Activated CD4-positive, alpha-beta T cell treated with anti-CD3 and anti-CD28 coated beads for 24 hours (primary cell): ENCODE data around the gene PHB1.
A peak's percentile ranks its signal among the peaks of the same experiment; 100 is the strongest.

ENCODE experiments used
- DNase-seq, 2 donors: peaks; one replicate each; pipeline ENCODE4 v3.0.0-alpha.2; 2020; ENCODE audit warnings: low read depth in 2 of 2

Gene PHB1

GRCh38 chr17:49414622-49415350, at the start of gene PHB1:
PHB1 (minus strand) TSS chr17:49414882; CDS start chr17:49413264, 1,618 bp downstream.
- DNase-seq = peak; percentile 88 to 91

GRCh38 chr17:49464049-49464448, 49.4 kb upstream of the PHB1 start:
- no peak for DNase-seq

DNA sequence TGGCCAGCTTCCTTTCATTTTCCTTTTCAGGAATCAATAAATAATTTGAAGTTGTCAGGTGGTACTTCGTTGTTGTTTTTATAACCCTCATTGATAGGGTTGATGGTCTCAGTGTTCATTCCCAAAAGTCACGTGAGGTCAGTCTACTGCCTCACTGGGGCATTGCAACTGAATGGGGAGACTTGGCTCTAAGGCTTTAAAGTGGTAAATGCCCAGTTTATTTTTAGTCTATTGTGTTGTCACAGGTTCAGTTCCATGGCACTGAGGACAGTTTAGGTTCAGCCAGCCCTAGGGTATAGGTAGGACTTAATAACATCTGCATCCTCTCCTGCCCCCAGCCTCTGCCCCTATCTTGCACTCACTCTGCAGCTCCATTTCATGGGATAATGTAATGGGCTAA, 46.9 kb upstream of the PHB1 start:
- no peak for DNase-seq

- DNase-seq = no peak
Observed at GRCh38 chr17:49460401-49460800, 45.7 kb upstream of the PHB1 start.

DNA sequence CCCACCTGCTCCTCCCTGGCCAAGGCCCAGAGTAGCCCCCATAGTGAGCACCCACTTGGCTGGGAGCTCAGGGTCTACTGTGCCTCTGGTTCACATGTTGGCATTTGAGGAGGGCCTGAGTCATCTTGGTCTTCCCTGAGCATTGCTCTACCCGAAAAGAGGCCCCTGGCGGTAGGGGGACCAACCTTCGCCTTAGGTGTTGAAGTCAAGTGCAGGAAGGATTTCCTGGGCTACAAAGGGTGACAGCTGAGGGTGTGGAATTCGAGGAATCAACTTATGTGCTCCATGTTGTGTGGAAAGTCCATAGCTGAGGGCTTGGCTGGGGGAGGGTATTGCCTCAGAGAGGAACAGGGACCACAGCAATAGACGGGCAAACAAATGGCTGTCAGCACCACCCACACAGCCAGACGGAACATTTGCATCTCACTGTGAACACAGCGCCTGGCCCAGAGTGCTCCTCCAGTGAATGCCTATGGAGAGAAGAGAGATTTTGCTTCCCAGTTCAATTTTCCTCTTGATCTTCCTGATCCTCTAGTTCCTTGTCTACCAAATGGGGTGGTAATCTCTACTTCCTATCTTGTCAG, 44.8 kb upstream of the PHB1 start:
- DNase-seq = no peak

DNA sequence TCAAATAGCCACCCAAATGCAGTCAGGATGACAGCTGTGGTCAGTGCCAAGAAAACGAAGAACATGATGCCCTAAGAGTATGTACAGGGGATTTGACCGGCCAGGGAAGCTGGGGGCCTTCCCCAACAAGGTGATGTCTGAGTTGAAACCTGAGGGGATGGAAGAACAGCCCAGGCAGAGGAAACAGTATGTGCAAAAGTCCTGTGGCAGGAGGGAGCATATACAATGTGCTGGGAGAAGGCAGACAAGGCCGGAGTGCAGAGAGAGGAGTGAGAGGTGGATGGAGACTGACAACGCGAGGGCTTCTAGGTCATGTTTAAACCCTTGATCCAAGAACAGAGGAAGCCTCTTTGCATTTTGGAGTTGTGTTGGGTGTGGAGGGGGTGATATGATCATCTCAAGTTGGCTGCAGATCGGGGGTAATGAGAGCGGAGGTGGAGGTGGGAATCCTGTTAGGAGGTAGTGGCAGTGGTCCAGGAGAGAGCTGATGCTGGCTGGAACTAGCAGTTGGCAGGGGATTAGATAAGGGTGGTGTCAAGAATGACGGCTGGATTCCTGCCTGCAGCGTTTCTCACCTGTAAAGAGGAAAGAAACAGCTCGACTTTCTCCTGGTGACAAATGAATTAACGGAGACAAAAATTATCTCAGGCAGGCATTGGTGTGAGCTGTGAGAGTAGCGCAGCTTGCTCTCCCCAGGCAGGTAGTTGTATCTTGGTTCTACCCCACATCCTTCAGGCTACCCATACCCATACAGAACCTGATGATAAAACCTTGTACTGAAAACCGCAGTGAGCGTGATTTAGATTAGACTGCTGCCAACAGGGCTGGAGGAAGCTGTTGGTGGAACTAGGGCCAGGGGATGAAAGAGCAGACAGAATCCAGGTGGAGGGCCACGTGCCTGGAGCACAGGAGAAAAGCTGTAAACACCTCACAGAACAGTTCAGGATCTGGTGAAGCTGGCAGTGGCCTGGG, 43.2 kb upstream of the PHB1 start:
- DNase-seq = no peak

- no peak for DNase-seq
Observed at GRCh38 chr17:49456183-49456965, 41.7 kb upstream of the PHB1 start.

- no peak for DNase-seq
Observed at GRCh38 chr17:49455272-49455861, 40.7 kb upstream of the PHB1 start.

DNA sequence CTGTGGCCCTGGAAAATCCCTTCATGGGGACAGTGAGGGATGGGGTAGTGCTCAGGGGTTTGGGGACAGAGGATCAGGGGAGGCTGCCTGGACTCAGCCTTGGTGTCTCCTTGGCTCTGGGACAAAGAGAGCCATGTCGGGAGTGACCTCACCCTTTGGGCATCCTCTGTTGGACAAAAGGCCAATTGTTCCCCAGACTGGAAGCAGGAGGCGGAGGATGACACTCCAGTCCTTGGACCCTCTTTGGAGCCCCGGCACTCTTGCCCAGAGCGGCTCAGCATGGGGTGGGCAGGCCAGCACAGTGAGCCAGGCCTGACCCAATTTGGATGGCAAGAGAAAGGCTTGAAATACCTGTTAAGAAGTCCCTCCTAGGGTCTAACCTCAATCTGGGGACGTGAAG, 39.4 kb upstream of the PHB1 start:
- DNase-seq = no peak

GRCh38 chr17:49452661-49453060, 38.0 kb upstream of the PHB1 start:
- DNase-seq = no peak

DNA sequence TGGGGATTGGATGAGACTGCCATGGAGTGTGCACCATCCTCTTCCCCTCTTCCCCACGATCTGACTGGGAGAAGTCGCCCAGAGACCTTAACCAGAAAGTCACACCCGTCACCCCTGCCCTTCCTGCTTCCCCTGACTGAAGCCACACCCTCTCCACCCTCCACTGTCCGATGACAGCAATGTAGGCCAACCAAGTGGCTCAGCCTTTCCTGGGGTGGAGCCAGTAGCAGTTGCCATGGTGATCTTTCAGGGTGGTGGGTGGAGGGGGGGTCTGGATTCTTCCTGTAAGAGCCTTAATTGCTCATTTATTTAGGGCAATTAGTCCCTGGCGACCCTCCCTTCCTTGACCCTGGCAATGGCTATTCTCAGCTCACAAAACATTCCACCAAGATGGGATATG, 37.5 kb upstream of the PHB1 start:
- DNase-seq = no peak

DNA sequence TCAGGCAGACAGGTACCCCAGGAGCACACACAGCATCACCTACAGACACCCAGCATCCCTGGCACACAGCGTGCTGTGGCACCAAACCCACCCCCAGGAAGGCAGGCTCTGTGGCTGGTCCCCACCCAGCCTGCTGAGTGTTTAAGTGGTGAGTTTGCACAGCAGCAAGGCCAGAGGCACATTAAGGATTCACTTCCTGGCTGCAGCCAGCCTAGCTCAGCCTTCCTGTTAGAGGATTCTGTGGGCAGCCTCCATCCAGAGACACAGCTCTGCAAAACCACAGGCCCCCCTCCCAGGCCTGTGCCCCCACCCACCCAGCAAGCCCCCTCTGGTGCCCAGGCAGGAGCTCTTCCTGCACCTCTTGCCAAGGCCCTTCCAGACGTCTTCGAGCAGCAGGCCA, 36.1 kb upstream of the PHB1 start:
- DNase-seq = no peak

DNA sequence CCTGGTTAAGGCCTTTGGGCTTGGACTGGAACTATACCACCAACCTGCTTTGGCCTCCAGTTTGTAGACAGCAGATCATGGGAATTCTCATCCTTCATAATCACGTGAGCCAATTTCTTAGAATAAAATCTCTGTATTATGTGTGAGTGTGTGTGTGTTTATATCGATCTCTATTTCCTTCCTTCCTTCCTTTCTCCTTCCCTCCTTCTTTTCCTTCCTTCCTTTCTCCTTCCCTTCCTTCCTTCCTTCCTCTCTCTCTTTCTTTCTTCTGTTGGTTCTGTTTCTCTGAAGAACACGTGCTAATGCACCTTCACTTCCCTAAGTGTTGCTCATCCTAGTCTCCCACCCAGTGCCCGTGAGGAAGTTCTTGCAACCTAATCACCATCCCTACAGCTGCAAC, 35.5 kb upstream of the PHB1 start:
- no peak for DNase-seq

DNA sequence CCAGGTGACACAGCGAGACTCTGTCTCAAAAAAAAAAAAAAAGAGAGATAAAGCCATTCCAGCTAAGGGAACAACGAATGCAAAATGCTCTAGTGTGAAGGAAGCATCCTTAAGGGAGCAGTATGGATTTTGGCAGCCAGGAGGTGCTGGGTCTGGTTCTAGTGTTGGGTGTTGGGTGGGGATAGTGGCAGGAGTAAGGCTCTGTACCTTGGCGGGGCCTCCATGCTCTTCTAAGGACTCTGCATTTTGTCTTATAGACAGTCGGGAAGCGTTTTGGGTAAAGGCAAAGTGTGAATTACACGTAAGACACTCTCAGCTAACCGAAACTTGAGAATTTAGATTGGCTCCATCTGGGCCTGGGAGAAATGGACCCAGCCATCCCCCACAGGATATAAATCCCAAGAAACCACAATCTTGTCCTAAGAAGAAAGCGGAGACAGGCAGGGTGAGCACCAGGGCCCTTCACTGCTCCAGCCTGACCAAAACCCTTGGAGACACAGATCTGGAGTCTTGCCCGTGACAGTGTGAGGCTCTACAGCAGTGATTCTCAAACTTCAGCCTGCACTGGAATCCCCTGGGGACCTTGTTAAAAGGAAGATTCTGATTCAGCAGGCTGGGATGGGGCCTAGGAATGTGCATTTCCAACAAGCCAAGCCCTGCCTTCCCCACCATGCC, 33.1 kb upstream of the PHB1 start:
- DNase-seq = no peak

DNA sequence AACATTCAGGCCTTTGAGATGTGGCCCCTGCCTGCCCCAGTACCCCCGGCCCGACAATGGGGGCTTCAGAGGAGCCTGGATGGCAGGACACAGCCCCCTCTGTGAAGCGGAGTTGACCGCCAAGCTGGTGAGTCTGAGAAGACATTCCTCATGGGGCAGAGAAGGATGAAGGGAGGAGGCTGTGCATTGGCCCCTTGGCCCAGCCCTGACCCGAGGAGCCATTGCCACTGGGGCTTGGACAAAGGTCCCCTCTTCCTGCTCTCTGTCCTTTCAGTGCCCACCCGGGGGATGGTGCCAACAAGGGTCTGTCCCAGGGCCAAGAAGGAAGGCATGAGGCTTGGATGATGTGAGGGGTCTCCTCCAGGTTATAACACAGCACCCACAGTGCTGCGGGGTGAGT, 30.9 kb upstream of the PHB1 start:
- no peak for DNase-seq

GRCh38 chr17:49444384-49444783, 29.7 kb upstream of the PHB1 start:
- DNase-seq = no peak

GRCh38 chr17:49443862-49444261, 29.2 kb upstream of the PHB1 start:
- no peak for DNase-seq

- DNase-seq = no peak
Observed at GRCh38 chr17:49442041-49442440, 27.4 kb upstream of the PHB1 start.

GRCh38 chr17:49441578-49441977, 26.9 kb upstream of the PHB1 start:
- DNase-seq = no peak

DNA sequence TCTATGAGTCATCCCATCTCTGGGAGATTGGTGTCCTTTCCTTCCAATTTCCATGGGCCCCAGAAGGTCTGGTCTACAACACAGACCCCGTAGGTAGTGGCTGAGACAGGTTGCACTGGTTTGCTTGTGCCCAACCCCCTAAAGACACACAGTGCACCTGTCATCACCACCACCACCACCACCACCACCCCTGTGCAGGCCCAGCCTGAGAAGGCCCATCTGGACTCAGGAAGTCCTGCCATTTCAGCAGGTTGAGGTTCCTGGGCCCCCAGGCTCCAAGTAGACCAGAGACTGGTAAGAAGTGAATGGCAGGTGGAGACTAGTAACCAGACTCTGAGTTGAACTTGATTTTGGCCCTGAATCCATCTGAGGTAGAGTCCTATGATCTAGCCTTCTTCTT, 25.9 kb upstream of the PHB1 start:
- no peak for DNase-seq
